Loucy (cell line): ENCODE measurements around the gene IL23R.

Source experiments
- EZH2phosphoT487 ChIP-seq: fragments of 200-600 bp; IDR thresholded peaks from 2 replicates; pipeline ENCODE4 v1.6.1; 2018; ENCODE audit warnings: antibody characterized with exemption, mild to moderate bottlenecking, moderate library complexity, borderline replicate concordance
- TF ChIP-seq, protein P1 (sequence below): fragments of 200-600 bp; sonication (generic); conservative IDR thresholded peaks from 2 replicates; pipeline ENCODE4 v1.5.1; 2014; ENCODE audit warnings: mild to moderate bottlenecking, antibody characterized with exemption, low read length

DNA sequence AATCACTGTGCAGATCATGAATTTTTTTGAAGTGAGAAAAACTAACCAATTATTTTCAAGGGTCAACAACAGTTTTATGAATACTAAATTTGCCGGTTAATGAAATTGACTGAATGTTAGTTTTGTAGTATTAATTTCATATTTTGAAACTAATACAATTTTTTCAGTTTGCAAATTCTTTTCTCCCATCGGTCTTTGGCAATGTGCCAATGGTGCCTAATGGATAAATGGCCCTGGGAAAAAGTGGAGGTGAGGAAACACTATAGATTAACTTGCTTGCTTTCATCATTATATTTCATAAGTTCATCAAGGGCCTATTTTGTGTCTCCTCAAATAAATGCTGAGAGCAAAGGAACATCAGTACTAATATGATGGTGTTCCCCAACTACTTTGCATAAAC, 35.6 kb upstream of the IL23R start:
- TF ChIP-seq, protein P1, sequence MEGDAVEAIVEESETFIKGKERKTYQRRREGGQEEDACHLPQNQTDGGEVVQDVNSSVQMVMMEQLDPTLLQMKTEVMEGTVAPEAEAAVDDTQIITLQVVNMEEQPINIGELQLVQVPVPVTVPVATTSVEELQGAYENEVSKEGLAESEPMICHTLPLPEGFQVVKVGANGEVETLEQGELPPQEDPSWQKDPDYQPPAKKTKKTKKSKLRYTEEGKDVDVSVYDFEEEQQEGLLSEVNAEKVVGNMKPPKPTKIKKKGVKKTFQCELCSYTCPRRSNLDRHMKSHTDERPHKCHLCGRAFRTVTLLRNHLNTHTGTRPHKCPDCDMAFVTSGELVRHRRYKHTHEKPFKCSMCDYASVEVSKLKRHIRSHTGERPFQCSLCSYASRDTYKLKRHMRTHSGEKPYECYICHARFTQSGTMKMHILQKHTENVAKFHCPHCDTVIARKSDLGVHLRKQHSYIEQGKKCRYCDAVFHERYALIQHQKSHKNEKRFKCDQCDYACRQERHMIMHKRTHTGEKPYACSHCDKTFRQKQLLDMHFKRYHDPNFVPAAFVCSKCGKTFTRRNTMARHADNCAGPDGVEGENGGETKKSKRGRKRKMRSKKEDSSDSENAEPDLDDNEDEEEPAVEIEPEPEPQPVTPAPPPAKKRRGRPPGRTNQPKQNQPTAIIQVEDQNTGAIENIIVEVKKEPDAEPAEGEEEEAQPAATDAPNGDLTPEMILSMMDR: no peak
- no peak for TF ChIP-seq EZH2phosphoT487
